Endometrium (tissue), 2 donors: ENCODE measurements around the gene PPP1R13B.

Experiments used
- FAIRE-seq: peaks from 2 replicates; lab custom pipeline; 2012; peaks lifted over from hg19 to GRCh38; lab: Jason Lieb, UNC
- donor health status: control.
- donor health status: control.

Gene PPP1R13B

DNA sequence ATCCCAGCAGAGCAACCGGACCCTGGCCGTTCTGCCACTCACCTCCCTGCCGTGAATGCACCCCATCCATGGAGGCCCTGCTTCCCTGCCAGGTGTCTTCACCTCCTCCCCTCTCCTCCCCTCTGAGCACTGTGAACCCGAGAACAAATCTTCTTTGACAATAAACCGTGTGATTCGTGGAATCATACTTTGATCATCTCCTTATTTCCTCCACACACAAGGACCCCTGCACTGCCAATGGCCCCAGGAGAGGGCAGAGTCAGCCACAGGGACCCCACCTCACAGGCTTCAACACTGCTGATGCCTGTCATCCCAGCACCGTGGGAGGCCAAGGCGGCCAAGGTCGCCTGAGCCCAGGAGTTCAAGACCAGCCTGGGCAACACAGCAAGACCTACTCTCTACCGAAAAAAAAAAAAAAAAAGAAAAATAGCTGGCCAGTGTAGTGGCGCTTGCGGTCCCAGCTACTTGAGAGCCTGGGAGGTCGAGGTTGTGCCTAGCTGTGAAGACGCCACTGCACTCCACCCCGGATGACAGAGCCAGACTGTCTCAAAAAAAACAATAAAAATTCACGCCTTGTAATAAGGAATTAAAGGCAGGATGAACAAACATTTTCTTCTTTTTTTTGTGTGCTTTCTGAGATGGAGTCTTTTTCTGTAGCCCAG lies 133.2 kb downstream of the PPP1R13B start:
- FAIRE-seq = no peak

GRCh38 chr14:103713304-103714062 lies 133.9 kb downstream of the PPP1R13B start:
- FAIRE-seq = no peak

DNA sequence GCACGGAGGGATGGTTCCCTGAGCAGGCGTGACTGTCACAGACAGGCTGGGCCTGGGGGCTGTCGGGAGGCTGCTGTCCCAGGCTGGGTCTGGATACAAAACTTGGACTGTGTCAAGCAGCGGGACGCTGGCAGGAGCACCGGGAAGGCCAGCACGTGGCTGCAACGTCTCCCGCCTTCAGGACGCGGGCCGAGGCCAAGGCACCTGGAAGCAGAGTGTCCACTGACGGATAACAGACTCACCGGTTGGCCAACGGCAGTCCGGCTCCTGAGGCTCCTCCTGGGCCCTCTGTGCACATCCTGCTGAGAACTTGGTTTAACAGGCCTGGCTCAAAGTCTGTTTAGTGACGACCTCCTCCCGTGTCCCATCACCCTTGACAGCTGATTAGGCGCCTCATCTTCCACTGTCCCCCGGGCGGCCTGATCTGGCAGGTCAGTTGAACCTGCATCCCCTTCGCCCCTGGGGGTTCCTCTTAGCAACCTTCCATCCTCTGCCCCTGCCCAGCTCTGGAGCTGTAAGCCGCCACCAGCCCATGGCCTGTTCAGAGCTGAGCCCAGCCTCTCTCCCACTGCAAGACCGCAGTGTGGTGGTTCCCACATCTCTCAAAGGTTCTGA lies 134.6 kb downstream of the PPP1R13B start:
- FAIRE-seq = no peak

DNA sequence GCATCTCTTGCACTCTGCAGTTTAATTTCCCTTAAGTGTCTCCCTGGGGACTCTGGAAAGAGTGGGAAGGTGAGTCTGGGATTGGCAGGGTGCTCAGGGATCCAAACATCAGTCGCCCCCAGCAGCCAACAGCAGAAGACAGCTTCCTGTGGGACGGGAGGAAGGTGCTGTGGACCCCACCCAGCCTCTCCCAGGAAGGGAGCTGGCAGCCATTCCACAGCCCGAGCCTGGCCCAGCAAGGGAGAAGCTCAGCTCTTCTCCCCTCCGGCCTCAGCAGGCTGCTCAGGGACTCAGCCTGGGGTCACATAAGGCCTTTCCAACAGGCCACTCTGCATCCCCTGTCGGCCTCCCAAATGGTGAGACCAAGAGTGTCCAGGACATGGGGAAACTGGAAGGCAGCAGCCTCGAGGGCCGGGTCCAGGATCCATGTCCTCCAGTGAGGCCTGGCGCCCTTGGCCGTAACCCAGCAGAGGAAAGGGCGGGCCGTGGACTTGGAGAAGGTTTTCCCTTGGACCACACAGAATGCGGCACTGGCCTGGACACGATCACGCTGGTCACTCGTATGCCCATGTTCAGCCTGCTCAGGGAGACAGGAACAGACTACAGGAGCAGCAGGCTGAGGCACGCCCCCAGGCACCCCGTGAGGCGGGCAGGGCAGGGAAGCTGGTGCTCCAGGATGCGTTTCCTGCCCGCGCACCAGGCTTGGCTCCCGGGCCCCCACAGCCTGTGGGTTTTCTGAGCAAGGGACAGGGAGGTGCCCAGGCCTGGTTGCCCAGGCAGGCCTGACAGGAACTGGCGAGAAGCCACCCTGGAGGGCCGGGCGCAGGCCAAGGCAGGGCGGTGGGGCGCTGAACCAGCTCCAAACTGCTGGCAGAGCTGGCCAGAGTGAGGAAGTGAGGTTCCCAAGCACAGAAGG lies 135.6 kb downstream of the PPP1R13B start:
- no peak for FAIRE-seq

- FAIRE-seq = no peak
Measured at GRCh38 chr14:103710771-103711377, 136.5 kb downstream of the PPP1R13B start.

DNA sequence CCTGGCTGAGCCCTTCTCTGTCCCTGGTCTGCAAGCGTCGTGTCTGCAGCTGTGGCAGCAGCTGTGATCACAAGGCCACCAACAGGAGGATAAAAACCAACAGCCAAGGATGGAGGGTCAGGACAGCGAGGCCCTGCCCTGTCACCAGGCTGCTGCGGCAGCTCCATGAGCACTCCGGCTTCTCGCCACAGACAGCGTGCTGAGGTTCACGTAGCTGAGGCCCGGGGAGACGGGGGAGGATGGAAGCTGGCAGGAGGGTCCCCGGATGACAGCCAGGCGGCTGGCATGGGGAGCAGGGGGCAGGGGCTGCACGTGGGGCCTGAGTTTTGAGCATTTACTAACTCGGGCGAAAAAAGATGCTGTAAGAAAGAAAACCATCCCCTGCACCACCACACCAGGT lies 137.6 kb downstream of the PPP1R13B start:
- FAIRE-seq = no peak

DNA sequence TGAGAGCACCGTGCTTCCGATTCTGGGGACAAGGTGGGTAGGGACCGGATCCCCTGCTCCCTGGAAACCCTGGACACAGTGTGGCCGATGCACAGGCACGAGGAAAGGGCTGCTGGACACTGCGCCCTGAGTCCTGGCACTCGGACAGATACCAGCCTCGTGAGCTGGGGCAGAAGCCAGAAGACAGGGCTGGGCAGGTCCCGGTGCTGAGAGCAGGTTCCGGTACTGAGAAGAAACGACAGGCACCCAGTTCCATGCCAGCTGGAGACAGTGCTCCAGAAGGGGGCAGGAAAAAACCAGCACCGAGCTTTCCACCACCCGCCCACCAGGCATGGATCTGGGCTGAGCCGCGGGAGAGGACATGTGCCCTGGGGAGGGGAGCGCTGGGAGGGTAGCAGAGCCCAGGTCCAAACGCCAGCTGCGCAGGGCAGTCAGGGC lies 138.6 kb downstream of the PPP1R13B start:
- FAIRE-seq = no peak

GRCh38 chr14:103707329-103708263 lies 139.8 kb downstream of the PPP1R13B start:
- FAIRE-seq = no peak

DNA sequence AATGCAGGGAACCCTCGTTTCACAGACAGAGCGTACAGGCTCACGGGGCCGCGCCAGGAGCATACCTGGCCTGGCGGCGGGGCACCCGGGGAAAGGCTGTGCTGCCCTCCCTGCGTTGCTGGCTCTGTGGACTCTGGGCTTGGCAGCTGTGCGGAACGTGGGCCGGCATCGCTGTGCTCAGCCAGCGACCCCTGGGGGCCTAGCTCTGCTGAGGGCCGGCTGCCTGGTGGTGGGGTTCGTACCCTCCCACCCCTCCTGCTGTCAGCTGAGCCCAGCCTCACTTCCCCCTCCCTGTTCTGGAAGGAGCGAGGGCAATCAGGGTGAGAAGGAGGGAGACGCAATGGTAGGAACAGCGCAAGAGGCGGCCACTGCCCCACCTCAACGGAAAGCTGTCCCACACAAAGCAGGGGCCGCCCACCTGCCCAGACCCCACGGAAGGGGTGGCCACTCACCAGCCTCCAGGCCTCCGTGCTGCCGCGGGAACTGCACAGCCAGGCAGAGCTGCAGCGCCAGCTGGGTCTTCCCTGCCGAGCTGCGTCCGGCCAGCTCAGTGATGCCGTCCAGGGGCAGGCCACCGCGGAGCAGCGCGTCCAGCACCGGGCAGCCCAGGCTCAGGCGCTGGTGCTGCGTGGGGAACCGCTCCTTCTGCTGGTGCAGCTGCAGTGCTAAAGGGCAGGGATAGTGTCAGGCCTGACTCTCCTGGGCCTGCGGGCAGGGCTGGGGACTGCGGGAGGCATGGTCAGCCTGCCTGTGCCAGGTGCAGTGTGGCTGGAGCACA lies 140.6 kb downstream of the PPP1R13B start:
- FAIRE-seq = no peak

- FAIRE-seq = no peak
Measured at GRCh38 chr14:103705504-103706284, 141.7 kb downstream of the PPP1R13B start.

DNA sequence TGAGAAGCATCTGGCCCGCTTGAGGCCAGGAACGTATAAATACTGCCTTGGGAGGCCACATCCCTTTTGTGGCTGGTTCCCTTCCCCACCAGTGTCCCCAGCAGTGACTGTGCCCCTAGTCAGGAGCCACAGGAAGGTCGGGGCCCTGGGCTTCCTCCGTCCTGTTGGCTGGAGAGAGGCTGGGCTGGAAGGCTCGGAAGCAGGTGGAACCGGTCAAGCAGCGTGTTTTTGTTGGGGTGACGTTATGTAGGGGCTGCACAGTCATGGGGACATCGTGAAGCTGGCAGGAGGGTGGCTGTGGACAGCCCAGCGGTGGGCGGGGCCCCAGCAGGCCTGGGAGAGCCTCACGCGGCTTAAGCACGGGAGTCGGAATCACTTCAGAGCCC lies 142.3 kb downstream of the PPP1R13B start:
- FAIRE-seq = no peak

GRCh38 chr14:103704708-103705107 lies 142.7 kb downstream of the PPP1R13B start:
- FAIRE-seq = no peak

DNA sequence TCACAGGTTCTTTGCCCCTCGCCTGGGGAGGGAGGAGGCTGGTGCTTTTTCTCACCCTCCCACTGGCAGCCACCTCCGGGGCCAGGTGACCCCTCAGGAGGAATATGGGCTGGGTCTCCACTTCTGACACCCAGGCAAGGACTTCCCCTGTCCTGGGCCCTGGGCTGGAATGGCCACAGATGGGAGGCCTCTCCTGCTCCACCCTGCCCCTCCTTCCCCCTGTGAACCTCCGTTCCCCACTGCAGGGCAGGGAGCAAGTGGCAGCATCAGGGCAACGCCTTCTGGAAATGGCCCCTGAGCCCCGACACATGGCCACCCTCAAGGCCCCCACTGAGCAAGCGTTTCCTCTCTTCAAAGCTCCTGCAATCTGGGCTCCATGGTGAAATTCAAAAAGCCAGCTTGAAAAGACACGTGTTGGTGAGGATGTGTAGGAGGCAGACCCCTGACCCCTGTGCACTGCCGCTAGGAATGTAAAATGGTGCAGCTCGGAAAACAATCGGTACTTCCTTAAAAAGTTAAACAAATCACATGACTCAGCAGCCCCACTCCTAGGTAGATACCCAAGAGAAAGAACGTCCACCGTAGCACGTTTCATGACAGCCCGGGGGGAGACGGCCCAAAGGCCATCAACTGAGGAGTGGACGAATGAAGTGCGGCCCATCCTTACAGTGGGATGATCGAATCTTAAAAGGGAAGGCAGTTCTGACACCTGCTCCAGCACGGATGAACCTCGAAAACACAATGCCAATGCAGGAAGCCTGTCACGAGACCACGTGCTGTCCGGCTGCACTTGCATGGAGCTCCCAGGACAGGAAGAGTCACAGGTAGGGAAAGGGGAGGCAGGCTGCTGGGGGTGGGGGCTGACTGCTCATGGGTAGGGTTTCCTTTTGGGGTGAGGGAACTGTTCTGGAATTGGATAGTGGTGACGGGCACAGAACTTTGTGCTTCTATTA lies 143.7 kb downstream of the PPP1R13B start:
- FAIRE-seq = no peak

- FAIRE-seq = no peak
Measured at GRCh38 chr14:103702497-103703432, 144.6 kb downstream of the PPP1R13B start.

- FAIRE-seq = no peak
Measured at GRCh38 chr14:103702095-103702494, 145.3 kb downstream of the PPP1R13B start.

- no peak for FAIRE-seq
Measured at GRCh38 chr14:103700753-103701490, 146.5 kb downstream of the PPP1R13B start.
